Muscle layer of duodenum (tissue), 2 donors: ENCODE data around the gene BBLN.
"Not testable (repeated sequence)": the region's sequence is repeated elsewhere in the genome, so short reads cannot be mapped to it uniquely, and the experiment has no call there.

Source experiments
- H3K27ac ChIP-seq: one replicate; pipeline ENCODE4 v1.7.0; 2013; ENCODE audit warnings: mild to moderate bottlenecking, low read length
- H3K27me3 ChIP-seq: one replicate; pipeline ENCODE4 v1.7.0; 2013; ENCODE audit warnings: low read depth, mild to moderate bottlenecking, control low read depth, low read length
- H3K36me3 ChIP-seq, 2 donors: one replicate each; pipeline ENCODE4 v1.7.0; 2013; ENCODE audit warnings: low read length in 2 of 2, control low read depth in 1 of 2, mild to moderate bottlenecking in 1 of 2; ENCODE audit not compliant: insufficient read depth in 2 of 2, control insufficient read depth in 1 of 2
- H3K4me1 ChIP-seq, 2 donors: one replicate each; pipeline ENCODE4 v1.7.0; 2013; ENCODE audit warnings: low read length in 2 of 2, mild to moderate bottlenecking in 2 of 2, control low read depth in 1 of 2, moderate library complexity in 1 of 2; ENCODE audit not compliant: insufficient read depth in 2 of 2, control insufficient read depth in 1 of 2
- H3K4me3 ChIP-seq, 2 donors: one replicate each; pipeline ENCODE4 v1.7.0; 2013; ENCODE audit warnings: low read length in 2 of 2, low read depth in 1 of 2, mild to moderate bottlenecking in 1 of 2
- H3K9me3 ChIP-seq, 2 donors: one replicate each; pipeline ENCODE4 v1.7.0; 2013; ENCODE audit warnings: low read length in 2 of 2, control low read depth in 1 of 2, mild to moderate bottlenecking in 1 of 2; ENCODE audit not compliant: control insufficient read depth in 1 of 2
- donor health status: healthy.

BBLN gene

DNA sequence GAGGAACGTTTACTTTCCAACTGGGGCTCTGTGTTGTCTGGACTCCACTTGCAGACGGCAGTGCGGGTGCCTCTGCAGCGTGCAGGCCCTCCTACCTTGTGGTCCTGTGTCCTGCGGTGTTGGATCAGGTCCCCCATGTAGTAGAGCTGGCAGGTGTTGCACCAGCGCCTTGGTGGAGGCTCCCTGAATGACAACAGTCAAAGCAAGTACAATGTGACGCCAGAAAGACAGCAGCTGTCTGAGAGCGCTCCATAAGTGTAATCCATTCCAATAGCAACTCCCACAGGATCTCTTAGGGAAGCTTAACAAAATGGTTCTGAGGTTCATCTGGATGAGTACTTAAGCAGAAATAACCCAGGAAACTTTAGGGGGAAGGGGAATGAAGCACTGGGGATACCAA is 9.9 kb downstream of the BBLN start:
- Histone ChIP-seq H3K36me3 (peaks cover 32 to 61% of the 10 kb centered on the region in 2 donors), H3K9me3 (no peaks in the 10 kb centered on the region), H3K27me3 (no peaks in the 10 kb centered on the region)

DNA sequence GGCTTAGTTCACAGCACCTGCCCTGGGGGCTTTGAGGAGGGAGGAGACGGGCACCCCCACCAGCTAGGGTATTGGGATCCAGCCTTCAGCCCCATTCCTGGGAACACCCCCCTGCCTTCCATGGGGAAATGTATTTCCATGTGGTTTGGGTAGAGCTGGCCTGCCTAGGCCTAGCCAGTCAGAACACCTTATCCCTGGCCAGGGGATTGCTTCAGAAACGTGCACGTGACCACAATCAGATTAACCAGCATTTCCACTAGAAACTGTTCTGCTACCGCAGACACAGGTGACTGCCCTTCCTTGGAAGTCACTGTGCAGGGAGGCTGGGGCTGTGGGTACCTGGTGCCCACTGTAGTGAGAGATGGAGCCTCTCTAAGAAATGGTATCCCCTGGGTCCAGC is 14.0 kb downstream of the BBLN start:
- Histone ChIP-seq H3K4me3 (no peak overlapping the region), H3K4me1 (no peaks in the 10 kb centered on the region), H3K27ac (no peak overlapping the region), H3K9me3 (no peaks in the 10 kb centered on the region), H3K36me3 (peaks cover 32 to 68% of the 10 kb centered on the region in 2 donors), H3K27me3 (no peaks in the 10 kb centered on the region)

More for the DNA sequence above, 9.9 kb downstream of the BBLN start:
- Histone ChIP-seq H3K4me1 (no peaks in the 10 kb centered on the region), H3K4me3 (no peak overlapping the region), H3K27ac (no peak overlapping the region)

DNA sequence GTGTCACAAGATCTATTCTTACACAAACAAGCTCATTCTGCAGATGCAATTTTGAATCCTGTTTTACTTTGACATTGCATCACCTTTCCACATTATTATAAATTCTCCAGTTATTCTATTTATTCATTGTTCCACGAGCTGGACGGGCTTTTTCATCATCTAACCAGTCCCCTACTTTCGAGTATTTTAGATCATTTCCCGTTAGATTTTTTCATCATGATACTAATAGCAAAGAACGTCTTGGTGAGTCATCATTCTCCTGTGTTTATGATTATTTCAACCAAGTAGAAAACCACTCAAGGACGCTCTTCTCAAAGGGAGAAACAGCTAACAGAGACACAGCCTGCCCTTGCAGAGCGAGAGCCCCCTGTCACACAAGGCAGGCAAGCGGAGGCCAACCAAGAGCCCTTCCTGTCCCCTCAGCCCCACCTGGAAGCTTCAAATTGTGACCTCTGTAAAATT is 15.1 kb downstream of the BBLN start:
- Histone ChIP-seq H3K27me3 (no peaks in the 10 kb centered on the region), H3K27ac (peak overlapping the region; percentile 3), H3K4me1 (no peaks in the 10 kb centered on the region), H3K9me3 (no peaks in the 10 kb centered on the region), H3K36me3 (peaks cover 24 to 67% of the 10 kb centered on the region in 2 donors), H3K4me3 (no peak overlapping the region)

DNA sequence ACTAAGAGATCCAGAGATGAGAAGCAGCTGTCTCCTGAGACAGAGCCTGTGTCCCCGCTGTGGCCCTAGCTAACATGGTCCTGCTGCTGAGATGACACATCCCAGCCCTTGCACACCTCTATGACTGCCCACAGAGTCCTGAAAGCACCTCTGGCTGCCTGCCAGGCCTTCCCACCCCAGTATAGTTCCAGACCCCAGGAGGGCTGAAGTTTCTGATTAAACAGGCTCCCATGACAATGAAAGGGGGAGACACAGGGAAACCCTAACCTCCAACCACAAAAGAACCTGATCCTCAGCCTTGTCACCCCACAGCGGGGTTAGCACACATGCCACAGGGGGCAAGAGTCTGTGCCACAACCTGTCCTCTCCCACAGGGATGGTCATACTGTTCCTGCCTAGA is 15.7 kb downstream of the BBLN start:
- peak overlapping the region; percentile 3 for H3K27ac ChIP-seq
- no peaks in the 10 kb centered on the region for H3K9me3 ChIP-seq
- H3K4me1 ChIP-seq: no peaks in the 10 kb centered on the region
- H3K27me3 ChIP-seq: no peaks in the 10 kb centered on the region
- H3K36me3 ChIP-seq: peaks cover 22 to 67% of the 10 kb centered on the region in 2 donors
- no peak overlapping the region for H3K4me3 ChIP-seq

DNA sequence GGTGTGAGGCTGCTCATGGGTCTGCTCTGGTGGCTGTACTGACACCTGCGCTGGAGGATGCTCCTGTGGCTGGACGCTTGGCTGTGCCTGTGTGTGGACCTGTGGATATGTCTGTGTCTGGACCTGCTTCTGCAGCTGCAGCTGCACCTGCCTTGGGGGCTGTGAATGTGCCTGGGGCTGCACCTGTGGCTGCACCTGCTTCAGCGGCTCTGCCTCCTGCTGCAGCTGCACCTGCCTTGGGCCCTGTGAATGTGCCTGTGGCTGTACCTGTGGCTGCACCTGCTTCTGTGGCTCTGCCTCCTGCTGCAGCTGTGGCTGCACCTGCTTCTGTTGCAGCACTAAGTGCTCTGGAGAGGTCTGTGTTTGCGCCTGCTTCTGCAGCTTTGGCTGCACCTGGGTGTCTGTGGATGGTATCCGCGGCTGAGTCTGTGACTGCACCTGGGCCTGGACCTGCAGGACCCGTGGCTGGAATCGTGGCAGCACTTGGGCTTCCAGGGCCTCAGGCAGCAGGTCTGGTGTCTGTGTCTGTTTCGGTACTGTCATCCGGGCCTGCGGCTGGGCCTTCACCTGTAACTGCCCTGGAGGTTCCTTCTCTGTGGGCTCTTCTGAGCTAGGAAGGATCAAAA is 18.9 kb downstream of the BBLN start:
- peaks cover 25 to 78% of the 10 kb centered on the region in 2 donors for H3K36me3 ChIP-seq
- no peaks in the 10 kb centered on the region for H3K4me1 ChIP-seq
- H3K27me3 ChIP-seq: no peaks in the 10 kb centered on the region
- no peak overlapping the region for H3K4me3 ChIP-seq
- H3K9me3 ChIP-seq: no peaks in the 10 kb centered on the region
- no peak overlapping the region for H3K27ac ChIP-seq

DNA sequence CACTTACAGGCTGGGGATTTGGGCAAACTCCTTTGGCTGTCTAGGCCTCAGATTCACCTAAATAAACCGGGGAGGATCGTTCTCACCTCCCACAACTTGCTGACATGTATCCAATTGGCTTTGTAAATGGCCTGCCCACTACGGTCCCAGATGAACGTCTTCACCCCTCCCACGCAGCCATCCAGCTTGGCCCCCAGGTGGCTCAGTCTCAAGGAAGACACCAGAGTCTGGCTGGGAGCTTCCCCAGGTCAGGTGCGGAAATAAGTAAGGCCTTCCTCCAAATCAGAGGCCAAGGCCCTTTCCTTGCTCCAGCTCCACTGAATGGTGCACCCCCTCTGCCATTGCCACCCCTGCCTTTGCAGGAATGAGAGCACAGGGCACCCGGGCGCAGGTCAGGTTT is 19.9 kb downstream of the BBLN start:
- H3K4me1 ChIP-seq: no peaks in the 10 kb centered on the region
- no peak overlapping the region for H3K27ac ChIP-seq
- no peak overlapping the region for H3K4me3 ChIP-seq
- H3K27me3 ChIP-seq: no peaks in the 10 kb centered on the region
- no peaks in the 10 kb centered on the region for H3K9me3 ChIP-seq
- H3K36me3 ChIP-seq: peaks cover 25 to 73% of the 10 kb centered on the region in 2 donors

DNA sequence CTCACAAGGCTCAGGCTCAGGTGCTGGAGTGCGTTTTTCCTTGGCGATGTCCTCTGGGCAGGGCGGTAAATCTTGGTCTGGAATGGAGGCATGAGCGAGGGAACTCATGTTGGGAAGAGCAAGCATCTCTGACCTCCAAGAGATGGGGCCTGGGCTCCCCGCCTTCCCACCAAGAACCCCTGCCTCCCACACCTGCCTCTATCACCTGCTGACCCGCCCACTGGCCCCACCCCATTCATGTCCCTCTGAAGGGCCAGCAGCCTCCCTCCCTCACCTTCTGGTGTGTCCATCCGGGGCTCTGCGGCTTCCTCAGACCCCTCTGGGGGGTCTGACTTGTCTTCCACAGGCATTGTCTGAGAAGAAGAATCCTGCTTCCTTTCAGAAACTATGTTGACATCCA is 20.4 kb downstream of the BBLN start:
- H3K9me3 ChIP-seq: no peaks in the 10 kb centered on the region
- H3K27me3 ChIP-seq: no peaks in the 10 kb centered on the region
- no peak overlapping the region for H3K4me3 ChIP-seq
- H3K27ac ChIP-seq: no peak overlapping the region
- H3K4me1 ChIP-seq: no peaks in the 10 kb centered on the region
- peaks cover 28 to 73% of the 10 kb centered on the region in 2 donors for H3K36me3 ChIP-seq

DNA sequence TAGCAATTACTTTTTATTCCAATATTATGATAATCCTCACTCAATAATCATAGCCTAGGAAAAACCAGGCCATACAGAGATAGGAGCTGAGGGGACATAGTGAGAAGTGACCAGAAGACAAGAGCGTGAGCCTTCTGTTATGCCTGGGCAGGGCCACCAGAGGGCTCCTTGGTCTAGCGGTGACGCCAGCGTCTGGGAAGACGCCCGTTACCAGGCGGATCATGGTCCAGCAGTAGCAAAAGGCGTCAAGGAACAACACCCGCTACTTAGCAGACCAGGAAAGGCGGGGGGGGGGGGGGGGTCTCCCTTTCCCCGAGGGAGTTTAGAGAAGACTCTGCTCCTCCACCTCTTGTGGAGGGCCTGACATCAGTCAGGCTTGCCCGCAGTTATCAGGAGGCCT is 21.4 kb downstream of the BBLN start:
- H3K27me3 ChIP-seq, H3K4me3 ChIP-seq, H3K27ac ChIP-seq, H3K4me1 ChIP-seq, H3K9me3 ChIP-seq: not testable (repeated sequence)
- H3K36me3 ChIP-seq: peaks cover 24 to 71% of the 10 kb centered on the region in 2 donors

DNA sequence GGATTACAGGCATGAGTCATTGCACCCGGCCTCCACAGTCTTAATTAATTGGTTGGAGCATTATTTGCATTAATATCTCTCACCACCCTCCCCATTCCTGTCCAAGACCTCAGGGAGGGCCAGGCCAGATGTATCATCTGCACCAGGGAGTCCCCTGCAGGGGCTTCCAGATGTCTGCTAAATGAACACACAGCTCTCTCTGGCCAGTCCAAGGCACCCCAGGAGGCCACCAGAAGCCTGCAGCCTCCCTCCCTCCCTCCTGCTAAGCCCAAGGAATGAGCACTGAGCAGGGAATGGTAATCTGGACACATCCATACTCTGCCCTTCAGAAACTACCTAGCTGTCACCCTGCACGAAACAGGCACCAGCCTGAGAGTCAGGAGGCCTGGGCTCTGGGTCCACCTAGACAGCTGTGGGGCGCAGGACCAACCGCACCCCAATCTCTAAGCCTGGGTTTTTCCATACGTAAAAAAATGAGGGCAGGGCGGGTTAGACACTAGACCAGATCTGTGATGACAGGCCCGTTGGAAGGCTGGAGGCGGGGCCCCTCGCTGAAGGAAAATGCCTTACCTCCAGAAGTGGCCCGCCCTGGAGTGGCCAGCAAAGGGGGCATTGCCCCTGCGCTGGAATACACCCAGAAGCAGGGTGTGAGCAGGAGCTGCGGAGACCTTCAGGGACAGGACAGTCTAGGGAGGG is 23.0 kb downstream of the BBLN start:
- H3K36me3 ChIP-seq: peaks cover 20 to 60% of the 10 kb centered on the region in 2 donors
- no peak overlapping the region for H3K4me3 ChIP-seq
- no peak overlapping the region for H3K27ac ChIP-seq
- H3K9me3 ChIP-seq: no peaks in the 10 kb centered on the region
- no peaks in the 10 kb centered on the region for H3K4me1 ChIP-seq
- H3K27me3 ChIP-seq: no peaks in the 10 kb centered on the region

DNA sequence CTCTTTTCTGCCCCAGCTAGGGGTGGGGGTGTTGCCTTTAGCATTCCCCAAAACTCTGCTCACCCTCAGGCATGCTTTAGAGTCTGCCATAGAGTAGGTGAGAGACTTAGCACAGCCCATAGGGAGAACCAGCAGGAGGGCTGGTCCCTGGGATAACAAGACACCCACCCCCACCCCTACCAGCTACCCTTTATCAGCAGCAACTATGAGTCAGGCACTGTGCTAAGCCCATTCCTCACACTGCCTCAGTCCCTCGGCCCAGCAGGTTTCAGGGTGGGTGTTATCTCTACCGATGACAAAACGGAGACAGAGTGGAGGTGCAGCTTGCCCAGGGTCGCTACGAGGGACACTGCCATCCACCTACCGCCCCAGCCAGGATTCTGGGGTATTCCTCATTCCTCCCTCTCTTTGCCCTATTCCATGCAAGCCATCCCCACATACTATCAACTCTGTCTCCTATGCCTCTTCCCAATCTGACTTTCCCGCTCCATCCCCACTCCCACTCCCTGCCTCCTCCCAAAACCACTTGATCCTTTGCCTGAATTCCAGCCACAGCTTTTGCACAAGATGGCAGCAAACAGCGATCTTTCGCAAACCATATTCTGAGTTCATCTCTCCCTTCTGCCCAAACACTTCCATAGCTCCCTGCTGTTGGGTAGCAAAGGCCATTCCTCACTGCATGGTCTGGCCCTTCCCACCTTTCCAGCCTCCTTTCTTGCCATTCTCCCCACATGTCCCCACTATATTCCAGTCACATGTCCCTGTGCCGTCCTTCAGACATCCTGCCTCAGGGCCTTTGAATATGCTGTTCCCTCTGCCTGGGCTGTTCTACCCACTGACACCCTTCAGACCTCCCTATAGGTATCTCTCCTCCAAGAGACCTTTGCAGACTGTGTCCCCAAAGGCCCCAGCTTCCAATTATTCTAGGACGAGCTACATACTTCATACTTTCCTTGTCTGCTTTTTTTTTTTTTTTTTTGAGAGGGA is 26.2 kb downstream of the BBLN start:
- Histone ChIP-seq H3K4me3 (no peak overlapping the region), H3K36me3 (peaks cover 10 to 38% of the 10 kb centered on the region in 2 donors), H3K9me3 (no peaks in the 10 kb centered on the region), H3K4me1 (peaks cover 0 to 12% of the 10 kb centered on the region in 2 donors), H3K27me3 (no peaks in the 10 kb centered on the region), H3K27ac (no peak overlapping the region)

DNA sequence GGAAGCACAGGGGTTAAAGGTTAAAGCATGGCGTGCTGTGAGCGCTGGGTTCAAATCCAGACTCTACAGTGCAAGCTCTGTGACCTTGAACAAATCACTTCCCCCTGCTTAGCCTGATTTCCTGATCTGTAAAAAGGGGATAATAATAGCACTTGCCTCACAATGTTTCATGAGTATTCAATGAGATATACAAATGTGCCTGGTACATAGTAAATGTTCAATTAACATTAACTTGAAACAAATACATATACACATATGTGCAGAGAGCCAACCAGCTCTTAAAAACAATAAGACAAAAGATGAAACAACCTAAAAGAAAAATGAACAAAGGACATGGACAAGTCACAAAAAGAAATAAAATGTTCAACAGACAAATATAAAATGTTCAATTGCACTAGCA is 27.3 kb downstream of the BBLN start:
- no peaks in the 10 kb centered on the region for H3K9me3 ChIP-seq
- H3K4me1 ChIP-seq: peaks cover 0 to 12% of the 10 kb centered on the region in 2 donors
- no peaks in the 10 kb centered on the region for H3K27me3 ChIP-seq
- H3K27ac ChIP-seq: no peak overlapping the region
- H3K4me3 ChIP-seq: no peak overlapping the region
- H3K36me3 ChIP-seq: peaks cover 10 to 38% of the 10 kb centered on the region in 2 donors
